HG03060 (cell line): ENCODE data around the gene GPR146.

Experiments
- ATAC-seq: cut with Tn5 transposase; IDR thresholded peaks from one replicate; pipeline ENCODE4 v1.9.1; 2021; ENCODE audit warnings: low read depth, moderate number of reproducible peaks; ENCODE audit not compliant: unreplicated experiment

GPR146 gene

GRCh38 chr7:1090236-1090635 lies 45.9 kb downstream of the GPR146 start:
- ATAC-seq = no peak

DNA sequence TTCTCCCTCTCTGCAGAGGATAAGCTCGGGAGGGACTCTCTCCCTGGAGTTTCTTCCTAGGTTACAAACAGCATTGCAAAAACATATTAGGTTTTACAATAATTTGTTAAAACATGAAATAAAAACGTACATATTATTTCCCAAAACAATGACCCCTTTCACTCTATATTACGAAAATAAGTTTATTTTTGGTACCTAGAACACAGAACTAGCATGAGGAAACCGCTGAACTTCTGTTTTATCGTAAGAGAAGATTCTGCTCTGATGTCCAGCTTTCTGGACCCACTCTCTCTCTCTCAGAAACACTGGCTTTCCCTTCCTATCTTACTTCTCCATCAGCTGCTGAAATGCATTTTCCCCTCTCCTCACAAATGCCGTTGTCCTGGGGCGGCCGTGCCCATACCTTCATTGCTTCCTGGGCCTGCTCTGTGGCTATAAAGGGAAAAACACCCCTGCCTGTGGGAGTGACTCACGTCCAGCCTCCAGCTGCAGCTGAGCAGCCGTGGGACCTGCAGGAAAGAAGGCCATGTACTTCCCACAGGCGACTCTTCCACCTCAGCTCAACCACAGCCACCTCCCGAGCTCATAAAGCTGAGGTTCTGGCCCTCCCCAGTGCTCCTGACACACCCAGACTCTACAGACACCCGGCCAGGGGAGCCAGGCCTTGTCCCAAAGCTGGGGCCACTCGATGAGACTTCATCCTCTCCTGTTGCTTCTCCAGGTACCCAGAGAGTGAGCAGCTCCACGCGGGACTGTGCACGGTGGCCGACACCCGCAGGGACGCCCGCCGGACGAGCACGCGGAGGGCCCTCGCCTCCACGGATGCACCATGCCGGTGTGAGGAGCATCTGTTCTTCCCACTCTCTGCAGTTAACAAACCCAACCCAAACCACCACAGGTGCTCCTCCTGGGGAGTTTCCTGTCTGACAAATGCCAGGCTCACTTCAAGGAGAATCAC lies 46.6 kb downstream of the GPR146 start:
- no peak for ATAC-seq

- no peak for ATAC-seq
Measured at GRCh38 chr7:1091644-1092027, 47.3 kb downstream of the GPR146 start.

DNA sequence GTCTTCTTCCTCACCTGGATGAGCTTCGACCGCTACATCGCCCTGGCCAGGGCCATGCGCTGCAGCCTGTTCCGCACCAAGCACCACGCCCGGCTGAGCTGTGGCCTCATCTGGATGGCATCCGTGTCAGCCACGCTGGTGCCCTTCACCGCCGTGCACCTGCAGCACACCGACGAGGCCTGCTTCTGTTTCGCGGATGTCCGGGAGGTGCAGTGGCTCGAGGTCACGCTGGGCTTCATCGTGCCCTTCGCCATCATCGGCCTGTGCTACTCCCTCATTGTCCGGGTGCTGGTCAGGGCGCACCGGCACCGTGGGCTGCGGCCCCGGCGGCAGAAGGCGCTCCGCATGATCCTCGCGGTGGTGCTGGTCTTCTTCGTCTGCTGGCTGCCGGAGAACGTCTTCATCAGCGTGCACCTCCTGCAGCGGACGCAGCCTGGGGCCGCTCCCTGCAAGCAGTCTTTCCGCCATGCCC lies 47.9 kb downstream of the GPR146 start:
- no peak for ATAC-seq

- no peak for ATAC-seq
Measured at GRCh38 chr7:1092806-1093501, 48.6 kb downstream of the GPR146 start.

DNA sequence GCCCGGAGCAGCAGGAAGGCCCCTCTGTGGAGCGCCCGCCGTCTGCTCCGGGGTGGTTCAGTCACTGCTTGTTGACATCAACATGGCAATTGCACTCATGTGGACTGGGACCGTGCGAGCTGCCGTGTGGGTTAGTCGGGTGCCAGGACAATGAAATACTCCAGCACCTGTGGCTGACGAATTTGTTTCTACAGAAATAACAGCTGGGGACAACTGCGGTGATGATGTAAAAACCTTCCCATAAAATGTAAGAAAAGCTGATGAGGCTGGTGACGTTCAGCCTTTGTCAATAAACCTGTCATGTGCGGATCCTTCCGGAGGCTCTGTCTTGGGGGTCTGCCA lies 49.1 kb downstream of the GPR146 start:
- ATAC-seq = no peak

- no peak for ATAC-seq
Measured at GRCh38 chr7:1093916-1094508, 49.7 kb downstream of the GPR146 start.

DNA sequence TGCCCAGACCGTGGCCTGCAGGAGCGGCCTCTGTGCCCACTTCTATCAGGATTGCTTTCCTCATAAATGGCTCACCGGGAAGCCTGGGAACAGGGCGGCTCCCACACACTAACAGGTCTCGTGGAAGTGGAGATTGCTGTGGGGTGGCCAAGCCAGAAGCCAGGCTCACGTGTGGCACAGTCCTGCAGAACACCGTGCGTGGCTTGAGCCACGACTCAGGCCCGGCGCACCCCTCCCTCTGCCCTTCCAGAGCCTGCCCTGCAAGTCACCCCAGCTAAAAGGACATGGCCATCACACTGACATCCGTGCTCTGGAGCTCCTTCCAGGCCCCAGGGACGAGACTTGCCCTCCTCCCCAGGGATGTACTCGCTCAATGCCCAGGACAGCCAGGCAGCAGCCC lies 50.5 kb downstream of the GPR146 start:
- ATAC-seq = no peak

GRCh38 chr7:1095621-1096155 lies 51.3 kb downstream of the GPR146 start:
- ATAC-seq = no peak

DNA sequence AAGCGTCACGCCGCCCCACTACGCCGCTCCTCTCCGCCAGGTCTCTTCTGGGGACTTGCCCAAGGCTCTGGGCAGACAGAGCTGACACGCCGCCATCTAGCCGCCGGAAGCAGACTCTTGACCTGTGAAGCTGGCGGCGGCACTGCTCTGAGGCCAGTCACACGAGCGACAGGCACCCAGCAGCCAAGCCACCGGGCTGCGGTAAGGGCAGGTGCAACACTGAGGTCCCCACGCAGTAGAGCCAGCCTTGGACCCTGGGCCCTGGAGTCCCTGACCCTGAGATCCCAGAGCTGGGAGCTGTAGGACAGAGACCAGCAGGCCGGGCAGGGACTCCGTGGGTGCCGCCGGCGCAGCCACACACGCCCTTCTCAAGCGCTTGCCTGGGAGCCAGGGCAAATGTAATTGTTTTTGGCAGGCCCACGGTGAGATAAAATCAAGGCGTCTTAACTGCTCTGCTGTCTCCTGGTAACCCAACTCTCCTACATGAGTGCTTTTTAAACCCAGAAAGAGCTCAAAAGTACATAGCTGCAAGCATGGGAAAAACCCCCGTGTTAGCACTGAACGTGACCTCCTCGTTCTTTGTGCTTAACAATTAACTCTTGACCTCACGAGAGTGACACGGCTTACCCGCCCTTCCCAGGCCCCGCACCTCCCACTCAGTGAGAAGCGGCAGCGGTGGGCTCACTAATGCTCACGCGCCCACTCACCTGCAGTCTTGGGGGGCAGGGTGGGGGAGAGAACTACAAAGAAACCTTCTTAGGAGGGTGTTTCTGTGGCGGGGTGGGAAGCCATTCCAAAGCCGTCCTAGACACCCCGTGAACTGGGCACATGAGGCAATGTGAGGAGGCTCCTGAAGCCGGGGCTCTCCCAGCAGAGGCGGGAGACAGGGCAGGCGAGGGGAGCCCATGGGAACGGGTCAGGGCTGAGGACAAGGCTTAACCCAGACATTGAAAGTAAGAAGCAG lies 52.1 kb downstream of the GPR146 start:
- ATAC-seq = no peak

GRCh38 chr7:1097120-1097504 lies 52.8 kb downstream of the GPR146 start:
- no peak for ATAC-seq

DNA sequence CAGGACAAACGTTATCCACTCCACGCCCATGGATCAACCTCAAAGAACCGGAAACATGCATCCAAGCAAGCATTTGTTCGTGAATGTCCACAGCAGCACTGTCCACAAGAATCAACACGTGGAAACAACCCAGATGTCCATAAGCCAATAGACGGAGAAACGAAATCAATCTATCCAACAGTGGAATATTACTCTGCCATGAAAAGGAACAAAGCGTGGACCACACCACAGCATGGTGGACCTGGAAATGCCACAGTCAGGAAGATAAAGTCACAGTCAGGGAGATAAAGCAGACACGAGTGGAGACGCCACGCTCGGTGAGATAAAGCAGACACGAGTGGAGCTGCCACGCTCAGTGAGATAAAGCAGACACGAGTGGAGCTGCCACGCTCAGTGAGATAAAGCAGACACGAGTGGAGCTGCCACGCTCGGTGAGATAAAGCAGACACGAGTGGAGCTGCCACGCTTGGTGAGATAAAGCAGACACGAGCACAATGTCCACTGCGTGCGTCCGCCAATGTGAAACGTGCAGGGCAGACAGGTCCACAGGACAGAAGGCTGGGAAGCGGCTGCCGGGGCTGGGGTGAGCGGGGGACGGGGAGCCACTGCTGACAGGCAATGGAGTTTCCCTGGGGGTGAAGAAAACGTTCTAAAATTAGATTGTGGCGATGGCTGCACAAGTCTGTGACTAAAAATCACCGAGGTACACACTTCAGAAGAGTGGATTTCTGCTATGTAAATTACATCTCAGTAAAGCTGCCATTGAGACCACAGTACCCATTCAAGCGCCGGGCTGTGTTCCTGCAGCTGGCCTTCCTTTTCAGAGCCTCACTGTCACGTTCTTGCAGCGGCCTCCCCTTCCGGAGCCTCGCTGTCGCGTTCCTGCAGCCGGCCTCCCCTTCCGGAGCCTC lies 54.2 kb downstream of the GPR146 start:
- ATAC-seq = no peak

DNA sequence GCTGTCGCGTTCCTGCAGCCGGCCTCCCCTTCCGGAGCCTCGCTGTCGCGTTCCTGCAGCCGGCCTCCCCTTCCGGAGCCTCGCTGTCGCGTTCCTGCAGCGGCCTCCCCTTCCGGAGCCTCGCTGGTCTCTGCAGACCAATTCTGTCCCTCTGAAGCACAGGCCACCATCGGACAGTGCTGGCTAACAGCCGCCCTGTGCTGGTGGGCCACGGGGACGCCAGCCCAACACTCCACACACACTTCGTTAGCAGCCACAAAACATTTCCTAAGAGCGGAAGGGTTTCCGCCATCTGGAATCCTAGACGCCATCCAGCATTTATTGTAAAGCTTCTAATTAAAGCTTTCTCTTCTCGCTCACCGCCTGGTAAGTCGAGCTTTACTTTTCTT lies 54.8 kb downstream of the GPR146 start:
- no peak for ATAC-seq

DNA sequence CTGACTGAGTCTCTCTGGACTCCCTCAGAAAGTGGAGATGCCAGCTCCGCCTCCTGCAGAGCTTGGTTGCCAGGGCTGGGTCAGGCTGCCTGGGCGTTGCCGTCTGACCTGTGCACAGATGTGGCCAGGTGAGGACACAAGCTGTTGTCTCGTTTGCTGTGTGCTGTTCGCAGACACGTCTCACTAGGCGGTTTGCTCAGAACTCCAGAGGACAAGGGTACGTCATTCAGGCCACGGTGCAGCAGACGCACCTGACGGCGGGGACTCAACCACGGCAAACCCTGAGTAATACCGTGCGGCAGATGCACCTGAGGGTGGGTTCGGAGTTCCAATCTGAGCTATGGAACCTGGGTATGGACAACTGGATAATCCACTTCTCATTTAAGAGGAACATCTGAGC lies 55.3 kb downstream of the GPR146 start:
- ATAC-seq = no peak

GRCh38 chr7:1100386-1100785 lies 56.0 kb downstream of the GPR146 start:
- no peak for ATAC-seq

GRCh38 chr7:1100834-1101562 lies 56.7 kb downstream of the GPR146 start:
- ATAC-seq = no peak

DNA sequence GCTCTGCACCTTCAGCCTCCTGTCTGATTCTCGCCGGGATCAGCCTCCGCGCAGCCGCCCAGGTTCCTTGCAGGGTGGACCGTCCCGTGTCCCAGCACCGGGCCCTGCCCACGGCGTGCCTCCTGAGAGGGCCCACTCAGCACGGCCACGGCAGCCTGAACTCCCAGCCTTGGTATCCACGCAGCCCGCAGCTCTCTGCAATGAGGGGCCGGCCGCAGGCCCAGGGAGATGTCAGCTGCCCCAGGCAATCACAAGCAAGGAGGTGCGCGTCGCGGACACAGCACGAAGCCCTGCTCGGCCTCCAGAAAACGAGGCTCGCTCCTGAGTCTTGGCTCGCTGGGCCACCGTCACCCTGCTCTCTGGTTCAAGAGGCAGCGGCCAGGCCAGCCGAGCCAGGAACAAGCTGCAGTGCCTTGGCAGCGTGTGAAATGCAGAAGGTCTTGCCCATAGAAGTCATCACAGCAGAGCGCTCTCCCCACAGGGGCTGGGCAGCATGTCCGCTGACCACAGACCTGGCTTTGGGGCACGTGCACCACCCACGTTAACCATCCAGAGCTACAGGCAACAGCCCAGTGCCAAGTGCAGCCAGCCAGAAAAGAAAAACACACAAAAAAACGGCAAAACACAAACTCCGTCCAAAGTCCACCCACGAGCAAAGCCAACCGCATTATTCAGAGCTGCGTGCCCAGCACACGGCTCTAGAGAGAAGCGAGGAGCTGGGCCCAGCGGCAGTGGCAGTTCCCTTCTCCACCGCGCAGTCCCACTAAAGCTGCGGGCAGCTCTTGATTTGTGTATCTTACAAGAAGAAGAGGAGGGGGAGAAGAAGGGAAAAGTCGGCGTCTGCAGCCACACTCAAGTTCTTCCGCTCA lies 57.5 kb downstream of the GPR146 start:
- ATAC-seq = no peak
